ENCODE results near the gene SCARB1.

GRCh38 chr12:124849382-124849781, 14.3 kb downstream of the SCARB1 start:
- TF ChIP-seq, protein P1, sequence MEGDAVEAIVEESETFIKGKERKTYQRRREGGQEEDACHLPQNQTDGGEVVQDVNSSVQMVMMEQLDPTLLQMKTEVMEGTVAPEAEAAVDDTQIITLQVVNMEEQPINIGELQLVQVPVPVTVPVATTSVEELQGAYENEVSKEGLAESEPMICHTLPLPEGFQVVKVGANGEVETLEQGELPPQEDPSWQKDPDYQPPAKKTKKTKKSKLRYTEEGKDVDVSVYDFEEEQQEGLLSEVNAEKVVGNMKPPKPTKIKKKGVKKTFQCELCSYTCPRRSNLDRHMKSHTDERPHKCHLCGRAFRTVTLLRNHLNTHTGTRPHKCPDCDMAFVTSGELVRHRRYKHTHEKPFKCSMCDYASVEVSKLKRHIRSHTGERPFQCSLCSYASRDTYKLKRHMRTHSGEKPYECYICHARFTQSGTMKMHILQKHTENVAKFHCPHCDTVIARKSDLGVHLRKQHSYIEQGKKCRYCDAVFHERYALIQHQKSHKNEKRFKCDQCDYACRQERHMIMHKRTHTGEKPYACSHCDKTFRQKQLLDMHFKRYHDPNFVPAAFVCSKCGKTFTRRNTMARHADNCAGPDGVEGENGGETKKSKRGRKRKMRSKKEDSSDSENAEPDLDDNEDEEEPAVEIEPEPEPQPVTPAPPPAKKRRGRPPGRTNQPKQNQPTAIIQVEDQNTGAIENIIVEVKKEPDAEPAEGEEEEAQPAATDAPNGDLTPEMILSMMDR (IDR thresholded peaks at IDR 0.05; ENCODE audit: poor library complexity), result no peak
- TF ChIP-seq EZH2phosphoT487 (IDR thresholded peaks at IDR 0.05; ENCODE audit: low read depth, severe bottlenecking, unreplicated experiment), result no peak
- no peak for TF ChIP-seq EZH2 (IDR thresholded peaks at IDR 0.05; ENCODE audit: borderline replicate concordance)
